Endothelial cell of umbilical vein (primary cell): Measurements from ENCODE around the gene TLR5. TPM values are rescaled to one million over a fixed set of nuclear protein-coding genes. Genes with fewer than 3 reads are reported as not detected.

ENCODE experiments used
- BruUV-seq: library from RNA; stranded (reverse); fragments of 400-500 nt; replicated peaks from 2 replicates; lab custom pipeline; 2021; lab: Mats Ljungman, UMichigan
- CTCF ChIA-PET: fragments of 300-600, 350-600 bp; sonication (Branson Sonifier 250); formaldehyde crosslinking; loops from one replicate; lab custom pipeline; 2021; ENCODE audit warnings: antibody characterized with exemption, inconsistent platforms; lab: Charles Lee
- POLR2A ChIA-PET: fragments of 300-600, 350-600 bp; sonication (Branson Sonifier 250); formaldehyde crosslinking; loops from one replicate; lab custom pipeline; 2021; ENCODE audit warnings: antibody characterized with exemption, inconsistent platforms; lab: Charles Lee
- DNase-seq: peaks from one replicate; pipeline ENCODE4 v3.0.0-alpha.2; 2011; ENCODE audit warnings: low read depth, low spot score
- FAIRE-seq: peaks from 2 replicates; lab custom pipeline; 2011; peaks lifted over from hg19 to GRCh38; lab: Jason Lieb, UNC
- H2AFZ ChIP-seq: 2 replicates; pipeline ENCODE4 v1.6.0; 2012; ENCODE audit warnings: low read depth, low read length, control low read depth, inconsistent platforms
- H3K27ac ChIP-seq: 2 replicates; pipeline ENCODE4 v1.5.1; 2011; ENCODE audit warnings: low read depth, mild to moderate bottlenecking, control low read depth, low read length, moderate library complexity; ENCODE audit not compliant: insufficient read depth
- H3K27me3 ChIP-seq, 2 experiments: 2 replicates each; pipeline versions ENCODE4 v1.6.0 to v1.6.1; 2011; ENCODE audit warnings: low read length in 2 of 2, mixed read lengths in 1 of 2; ENCODE audit not compliant: control insufficient read depth in 2 of 2, insufficient read depth in 2 of 2
- H3K36me3 ChIP-seq, 2 experiments: 2 replicates in 1 of 2; 3 replicates in 1 of 2; pipeline ENCODE4 v1.5.1; 2011; ENCODE audit warnings: low read length in 2 of 2, mild to moderate bottlenecking in 1 of 2, moderate library complexity in 1 of 2; ENCODE audit not compliant: control insufficient read depth in 2 of 2, insufficient read depth in 2 of 2; ENCODE audit errors: extremely low read depth in 1 of 2
- H3K4me1 ChIP-seq: 3 replicates; pipeline ENCODE4 v1.5.1; 2011; ENCODE audit warnings: mild to moderate bottlenecking, low read length; ENCODE audit not compliant: control insufficient read depth, insufficient read depth; ENCODE audit errors: extremely low read depth
- H3K4me2 ChIP-seq: 2 replicates; pipeline ENCODE4 v1.6.1; 2011; ENCODE audit warnings: low read length, control low read depth, mixed read lengths; ENCODE audit not compliant: insufficient read depth
- H3K4me3 ChIP-seq, 3 experiments: fragments of 200-600 bp in 1 of 3; sonication (generic), shearing (Covaris generic) in 1 of 3; replicated peaks in 1 of 3; 2 replicates each; pipeline ENCODE4 v1.5.1; 2011 to 2016; ENCODE audit warnings: control low read depth in 3 of 3, low read length in 3 of 3, mild to moderate bottlenecking in 2 of 3, inconsistent platforms in 1 of 3, low read depth in 1 of 3, moderate library complexity in 1 of 3; ENCODE audit not compliant: insufficient read depth in 1 of 3
- H3K79me2 ChIP-seq: 2 replicates; pipeline ENCODE4 v1.6.0; 2012; ENCODE audit warnings: low read length, inconsistent platforms; ENCODE audit not compliant: control insufficient read depth, insufficient read depth
- H3K9ac ChIP-seq: replicated peaks from 2 replicates; pipeline ENCODE3; 2011; ENCODE audit warnings: low read length, control low read depth; ENCODE audit not compliant: insufficient read depth; ENCODE audit errors: extremely low read depth
- H3K9me1 ChIP-seq: replicated peaks from 3 replicates; pipeline ENCODE4 v1.6.0; 2011; ENCODE audit warnings: mild to moderate bottlenecking, low read length; ENCODE audit not compliant: control insufficient read depth, insufficient read depth; ENCODE audit errors: extremely low read depth
- H3K9me3 ChIP-seq: replicated peaks from 2 replicates; pipeline ENCODE4 v1.5.1; 2012; ENCODE audit warnings: low read length, inconsistent platforms; ENCODE audit not compliant: control insufficient read depth, insufficient read depth
- H4K20me1 ChIP-seq: replicated peaks from 2 replicates; pipeline ENCODE3; 2011; ENCODE audit warnings: mild to moderate bottlenecking, low read length; ENCODE audit not compliant: control insufficient read depth, insufficient read depth; ENCODE audit errors: extremely low read depth
- CTCF ChIP-seq, 2 donors: IDR thresholded peaks; 1 replicate in 1 of 2; 2 replicates in 1 of 2; pipeline ENCODE4 v1.5.1; 2011; ENCODE audit warnings: low read length in 2 of 2, mild to moderate bottlenecking in 2 of 2, moderate library complexity in 2 of 2, control low read depth in 1 of 2, inconsistent platforms in 1 of 2, low read depth in 1 of 2; ENCODE audit not compliant: insufficient read depth in 1 of 2; ENCODE audit errors: extremely low read depth in 1 of 2
- EZH2 ChIP-seq: IDR thresholded peaks from 2 replicates; pipeline ENCODE4 v1.6.1; 2012; ENCODE audit warnings: borderline replicate concordance, low read depth, mild to moderate bottlenecking, moderate library complexity, low read length, inconsistent platforms; ENCODE audit not compliant: severe bottlenecking
- FOS ChIP-seq: IDR thresholded peaks from 2 replicates; pipeline ENCODE4 v1.6.1; 2011; ENCODE audit warnings: mild to moderate bottlenecking, low read length, moderate library complexity, borderline replicate concordance; ENCODE audit not compliant: insufficient read depth
- JUN ChIP-seq: IDR thresholded peaks from 2 replicates; pipeline ENCODE4 v1.6.1; 2011; ENCODE audit warnings: borderline replicate concordance, low read depth; ENCODE audit not compliant: insufficient read length, insufficient read depth
- MAX ChIP-seq: IDR thresholded peaks from 2 replicates; pipeline ENCODE4 v1.6.1; 2011; ENCODE audit not compliant: insufficient read depth, insufficient read length
- MYC ChIP-seq: IDR thresholded peaks from one replicate; pipeline ENCODE4 v1.6.1; 2011; ENCODE audit warnings: mild to moderate bottlenecking, low read depth, low read length
- POLR2AphosphoS5 ChIP-seq: IDR thresholded peaks from 2 replicates; pipeline ENCODE4 v1.6.1; 2012; ENCODE audit warnings: low read depth, mild to moderate bottlenecking, control low read depth, low read length, moderate library complexity; ENCODE audit not compliant: insufficient read depth
- dilution Hi-C: fragments of 300-500 bp; cut with MboI; formaldehyde crosslinking; loops from one replicate; pipeline ENCODE4 v1.15.0; 2019; ENCODE audit warnings: low sequenced_read_pairs; ENCODE audit not compliant: extremely low pct_ligation_motif_present
- intact Hi-C: fragments of 100-400 bp; cut with micrococcal nuclease; formaldehyde crosslinking; loops from one replicate; pipeline ENCODE4 v1.10.0; 2022
- polyA plus RNA-seq, 4 experiments: library from polyadenylated mRNA; depleted of rRNA in 3 of 4; stranded (reverse) in 3 of 4; unstranded in 1 of 4; fragments of >200 nt; gene quantifications; 2 replicates each; pipeline versions ENCODE4 v1.2.1 to v1.2.3, GENCODE V29; 2011 to 2012; ENCODE audit warnings: missing spikeins in 1 of 4
- total RNA-seq: library from RNA; stranded (reverse); gene quantifications from 2 replicates; pipeline ENCODE4 v1.2.3, GENCODE V29; 2021

The TLR5 gene
- total and polyA plus RNA-seq, 2 donors (not counting 3 experiments of a cell fraction or from before 2014, with no cell fraction given), result 0.15 to 0.25 TPM

GRCh38 chr1:223155153-223155552 is 12.1 kb upstream of the TLR5 start:
- no peak overlapping the region for H3K9ac ChIP-seq
- no TSS peak for BruUV-seq
- DNase-seq (no peak), FAIRE-seq (no peak)
- H3K9me3 ChIP-seq, result no peaks in the 10 kb centered on the region
- H3K79me2 ChIP-seq, result no peaks in the 10 kb centered on the region
- H3K9me1 ChIP-seq, result no peaks in the 10 kb centered on the region
- intact Hi-C loops (no loop called here), dilution Hi-C loops (no loop called here)
- H2AFZ ChIP-seq, result no peak overlapping the region
- ChIA-PET CTCF (interaction anchor here (1.8 kb wide), 1 partner anchor 21 kb away, joined by 6 read pairs; no protein-coding TSS in a partner anchor), POLR2A (no interaction called here)
- no peaks in the 10 kb centered on the region for H3K27me3 ChIP-seq
- peaks cover 12% of the 10 kb centered on the region for H3K4me1 ChIP-seq
- H3K4me2 ChIP-seq, result no peak overlapping the region
- no peak overlapping the region for H3K4me3 ChIP-seq
- H3K27ac ChIP-seq, result no peak overlapping the region
- H3K36me3 ChIP-seq, result no peaks in the 10 kb centered on the region
- no peak for TF ChIP-seq MYC
- no peak for TF ChIP-seq CTCF (IDR thresholded peaks at IDR 0.05; ENCODE audit: extremely low read depth in 1 of 2, insufficient read depth in 1 of 2, low read depth in 1 of 2, low read length in 2 of 2)
- no peak for TF ChIP-seq JUN
- TF ChIP-seq EZH2, result no peak
- TF ChIP-seq POLR2AphosphoS5, result no peak
- TF ChIP-seq MAX, result no peak
- TF ChIP-seq FOS, result no peak
- no peaks in the 10 kb centered on the region for H4K20me1 ChIP-seq
